ENCODE data around the gene AHI1. TPM values are rescaled to one million over a fixed set of nuclear protein-coding genes. Genes with fewer than 3 reads are reported as not detected.
"Not testable (repeated sequence)": the region's sequence is repeated elsewhere in the genome, so short reads cannot be mapped to it uniquely, and the experiment has no call there.

The AHI1 gene
- total RNA-seq, 1 donor from 2014 or later, result 14.1 TPM

GRCh38 chr6:135385299-135385698, 112.2 kb downstream of the AHI1 start:
- DNase-seq, result no peak

DNA sequence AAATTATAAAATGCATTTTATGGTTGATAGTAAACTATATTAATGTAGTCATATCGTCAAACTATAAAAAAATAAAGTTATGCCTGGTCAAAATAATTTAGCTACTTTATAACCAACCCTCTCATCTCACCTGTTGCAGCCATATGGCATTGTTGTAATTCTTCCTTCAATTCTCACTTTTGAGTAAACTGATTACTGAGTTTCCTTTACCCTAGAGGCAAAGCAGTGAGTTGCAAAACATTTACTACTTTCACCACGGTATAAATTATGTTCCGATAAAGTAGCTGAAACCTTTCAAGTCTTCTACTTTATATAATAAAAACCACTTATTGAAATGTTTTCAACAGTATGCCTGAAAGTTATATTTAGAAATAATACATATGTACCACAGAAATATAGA, 113.8 kb downstream of the AHI1 start:
- DNase-seq, result no peak

DNA sequence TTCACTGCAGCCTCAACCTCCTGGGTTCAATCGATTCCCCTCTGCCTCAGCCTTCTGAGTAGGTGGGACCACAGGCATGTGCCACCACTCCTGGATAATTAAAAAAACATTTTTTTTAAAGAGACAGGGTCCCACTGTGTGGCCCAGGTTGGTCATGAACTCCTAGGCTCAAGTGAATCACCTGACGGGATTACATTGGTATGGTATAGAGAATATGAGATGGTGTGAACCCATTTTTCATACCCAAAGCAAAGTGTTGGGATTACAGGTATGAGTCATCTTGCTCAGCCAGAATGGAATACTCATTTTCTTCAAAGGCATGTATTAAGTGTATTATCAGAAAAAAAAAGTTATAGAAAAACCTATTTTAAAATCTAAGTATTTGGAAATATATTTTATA, 114.2 kb downstream of the AHI1 start:
- no peak for DNase-seq

DNA sequence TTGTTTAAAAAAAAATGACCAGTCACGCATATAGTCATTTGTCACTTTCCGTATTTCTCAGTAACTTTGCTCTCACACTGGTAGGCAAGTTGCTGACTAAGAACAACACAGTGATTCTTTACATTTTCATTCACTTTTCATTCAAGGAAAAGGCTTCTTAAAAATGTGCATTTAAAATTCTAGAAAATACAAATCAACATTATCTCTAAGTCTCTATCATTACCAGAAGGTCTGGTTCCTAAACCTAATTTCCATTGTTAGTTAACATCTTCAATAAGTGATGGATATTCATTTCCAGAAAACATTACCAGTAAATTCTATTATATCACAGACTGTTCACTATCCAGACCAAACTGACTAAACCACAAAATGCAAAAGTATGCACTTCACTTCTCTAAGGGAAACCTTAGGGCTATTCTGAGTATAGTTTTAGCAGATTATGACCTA, 115.3 kb downstream of the AHI1 start:
- DNase-seq, result no peak

DNA sequence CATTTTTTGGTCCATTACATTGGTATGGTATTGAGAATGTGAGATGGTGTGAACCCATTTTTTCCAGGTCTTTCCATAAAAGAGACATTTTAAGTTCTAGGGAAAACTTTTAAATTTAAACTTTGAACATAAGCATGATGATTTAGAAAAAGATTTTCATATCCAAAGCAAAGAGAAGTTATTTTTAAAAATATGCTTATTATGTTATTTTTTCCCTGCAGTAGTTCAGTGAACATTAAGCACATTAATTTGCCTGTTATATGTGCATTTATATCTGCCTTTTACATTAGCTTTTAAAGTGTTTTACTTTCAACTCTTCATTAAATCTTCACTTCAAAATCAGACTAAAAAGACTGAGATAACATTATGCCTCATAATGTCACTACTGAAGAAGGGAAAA, 116.7 kb downstream of the AHI1 start:
- DNase-seq, result no peak

- no peak for DNase-seq
Measured at GRCh38 chr6:135379647-135380046, 117.9 kb downstream of the AHI1 start.

- no peak for DNase-seq
Measured at GRCh38 chr6:135372758-135373157, 124.8 kb downstream of the AHI1 start.

GRCh38 chr6:135363622-135364021, 133.9 kb downstream of the AHI1 start:
- DNase-seq, result not testable (repeated sequence)

DNA sequence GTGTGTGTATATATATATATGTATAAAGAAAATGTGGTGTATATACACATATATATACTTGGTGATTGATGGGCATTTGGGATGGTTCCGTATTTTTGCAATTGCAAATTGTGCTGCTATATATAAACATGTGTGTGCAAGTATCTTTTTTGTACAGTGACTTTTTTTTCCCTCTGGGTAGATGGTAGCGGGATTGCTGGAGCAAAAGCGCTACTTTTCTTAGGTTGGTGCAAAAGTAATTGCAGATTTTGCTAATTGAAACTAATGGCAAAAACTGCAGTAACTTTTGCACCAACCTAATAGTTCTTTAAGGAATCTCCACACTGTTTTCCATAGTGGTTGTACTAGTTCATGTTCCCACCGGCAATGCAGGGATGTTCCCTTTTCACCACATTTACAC, 135.4 kb downstream of the AHI1 start:
- no peak for DNase-seq

- DNase-seq, result no peak
Measured at GRCh38 chr6:135360222-135360621, 137.3 kb downstream of the AHI1 start.

GRCh38 chr6:135358985-135359384, 138.6 kb downstream of the AHI1 start:
- peak; percentile 18 for DNase-seq

GRCh38 chr6:135358251-135358821, 139.2 kb downstream of the AHI1 start:
- DNase-seq, result peak; percentile 30

DNA sequence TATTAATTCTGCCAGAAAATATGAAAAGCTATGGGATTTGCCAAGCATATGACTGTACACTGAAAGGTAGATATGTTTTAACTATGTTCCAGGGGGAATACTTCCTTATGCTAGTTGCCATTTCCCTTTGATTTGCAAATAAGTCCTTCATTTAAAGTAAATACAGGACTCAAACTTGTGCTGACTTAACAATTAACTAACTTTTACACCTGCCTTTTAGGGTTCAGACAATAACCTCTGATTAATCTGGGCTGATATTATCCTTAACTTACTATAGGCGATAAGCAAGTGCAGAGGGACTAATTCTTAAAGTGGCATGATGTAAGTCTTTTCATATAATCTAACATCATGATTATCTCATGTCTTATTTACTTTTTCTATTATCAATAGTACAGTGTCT, 143.1 kb downstream of the AHI1 start:
- DNase-seq, result no peak

DNA sequence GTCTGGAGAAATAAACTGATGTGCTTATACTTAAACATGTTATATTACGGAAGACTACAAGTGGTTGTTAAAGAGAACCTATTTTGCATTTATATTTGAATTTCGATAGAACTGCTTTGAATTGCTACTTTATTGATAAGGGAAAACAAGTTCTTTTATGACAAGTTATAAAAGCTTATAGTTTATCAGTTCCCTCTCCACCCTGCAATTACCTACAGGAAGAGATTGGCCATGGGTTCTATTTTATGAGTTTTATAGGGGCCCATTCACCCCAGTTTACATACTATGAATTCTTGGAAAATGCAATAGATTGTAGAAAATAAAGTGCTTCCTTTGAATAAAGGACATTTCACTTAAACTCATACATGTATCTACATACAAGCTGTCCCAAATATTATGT, 144.4 kb downstream of the AHI1 start:
- no peak for DNase-seq

- DNase-seq, result no peak
Measured at GRCh38 chr6:135351635-135352034, 145.9 kb downstream of the AHI1 start.

DNA sequence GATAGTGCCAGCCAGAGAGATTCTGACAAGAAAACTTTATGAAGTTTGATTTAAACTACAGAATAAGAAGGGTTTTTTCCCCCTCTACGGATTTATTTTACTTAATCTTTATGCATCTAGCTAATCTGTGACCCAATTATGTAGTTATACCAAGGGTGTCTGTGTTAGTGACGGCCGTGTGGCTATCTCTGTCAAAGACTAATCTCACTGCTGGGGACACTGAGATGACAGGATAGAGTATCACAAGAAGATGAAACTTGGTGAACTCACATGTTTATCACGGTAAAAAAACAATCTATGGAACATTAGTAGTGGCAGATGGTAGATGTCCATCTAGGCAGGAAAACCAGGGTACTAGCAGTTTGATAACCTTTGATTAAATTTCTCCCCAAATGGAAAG, 149.7 kb downstream of the AHI1 start:
- DNase-seq, result no peak

DNA sequence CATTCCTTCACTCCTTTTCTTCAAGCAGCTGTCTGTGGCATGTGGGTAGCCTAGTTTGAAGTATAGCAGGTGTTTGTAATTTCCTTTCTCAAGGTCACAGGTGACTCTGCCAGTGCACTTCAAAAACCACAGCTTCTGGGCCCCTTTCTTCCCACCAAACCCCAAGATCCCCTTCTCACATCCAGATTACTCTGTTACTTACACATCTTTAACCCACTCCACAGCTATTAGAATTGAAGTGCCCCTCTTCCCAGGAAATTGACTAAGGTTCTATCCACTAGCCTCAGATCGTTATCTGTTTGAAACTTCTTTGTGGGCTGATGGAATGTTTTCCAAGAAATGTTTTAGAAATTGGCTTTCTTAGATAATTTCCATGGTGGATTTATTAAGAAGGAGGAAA, 150.8 kb downstream of the AHI1 start:
- peak; percentile 15 for DNase-seq

- DNase-seq, result no peak
Measured at GRCh38 chr6:135344526-135344925, 153.0 kb downstream of the AHI1 start.

DNA sequence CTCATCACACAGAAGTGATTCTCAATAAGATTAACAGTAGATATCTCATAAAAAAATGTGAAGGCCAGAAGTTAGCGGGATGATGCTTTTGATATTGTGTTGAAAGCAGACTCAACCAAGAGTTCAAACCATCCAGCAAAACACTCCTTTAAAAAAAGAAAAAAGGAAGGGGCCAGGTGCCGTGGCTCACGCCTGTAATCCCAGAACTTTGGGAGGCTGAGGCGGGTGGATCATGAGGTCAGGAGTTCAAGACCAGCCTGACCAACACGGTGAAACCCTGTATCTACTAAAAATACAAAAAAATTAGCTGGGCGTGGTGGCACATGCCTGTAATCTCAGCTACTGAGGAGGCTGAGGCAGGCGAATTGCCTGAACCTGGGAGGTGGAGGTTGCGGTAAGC, 157.6 kb downstream of the AHI1 start:
- DNase-seq, result not testable (repeated sequence)

DNA sequence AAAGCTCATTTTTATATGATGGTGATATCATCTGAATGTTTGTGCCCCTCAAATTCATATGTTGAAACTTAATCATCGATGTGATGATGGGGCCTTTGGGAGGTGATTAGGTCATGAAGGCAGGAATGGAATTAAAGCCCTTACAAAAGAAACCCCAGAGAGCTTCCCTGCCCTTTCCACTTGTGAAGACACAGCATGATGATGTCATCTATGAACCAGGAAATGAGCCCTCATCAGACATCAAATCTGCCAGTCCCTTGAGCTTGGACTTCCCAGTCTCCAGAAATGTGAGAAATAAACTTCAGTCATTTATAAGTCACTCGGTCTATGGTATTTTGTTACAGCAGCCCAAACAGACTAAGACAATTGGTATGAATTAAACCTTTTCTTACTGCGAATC, 163.4 kb downstream of the AHI1 start:
- DNase-seq, result peak; percentile 17

- DNase-seq, result no peak
Measured at GRCh38 chr6:135331002-135331401, 166.5 kb downstream of the AHI1 start.

GRCh38 chr6:135329851-135330803, 167.4 kb downstream of the AHI1 start:
- DNase-seq, result no peak

GRCh38 chr6:135328136-135328535, 169.4 kb downstream of the AHI1 start:
- no peak for DNase-seq
